HuH-7 (cell line): ENCODE results near the gene PPTC7.
"Not testable (repeated sequence)": the region's sequence is repeated elsewhere in the genome, so short reads cannot be mapped to it uniquely, and the experiment has no call there.

Source experiments
- DNase-seq: peaks from one replicate; pipeline ENCODE4 v3.0.0; 2011; ENCODE audit warnings: low spot score

Gene PPTC7

GRCh38 chr12:110583137-110584059 is at the start of gene PPTC7:
Gene PPTC7 (minus strand): TSS chr12:110583318. CDS start chr12:110583031, 287 bp downstream.
- DNase-seq, result peak; percentile 86

- no peak for DNase-seq
Observed at GRCh38 chr12:110627500-110628195, 44.5 kb upstream of the PPTC7 start.

- DNase-seq, result peak; percentile 24
Observed at GRCh38 chr12:110622582-110622981, 39.5 kb upstream of the PPTC7 start.

GRCh38 chr12:110619534-110619953 is 36.4 kb upstream of the PPTC7 start:
- no peak for DNase-seq

- DNase-seq, result no peak
Observed at GRCh38 chr12:110616471-110617115, 33.5 kb upstream of the PPTC7 start.

GRCh38 chr12:110615171-110615570 is 32.1 kb upstream of the PPTC7 start:
- no peak for DNase-seq

- DNase-seq, result peak; percentile 97
Observed at GRCh38 chr12:110613771-110614684, 30.9 kb upstream of the PPTC7 start, which contains the start of gene TCTN1. Gene TCTN1 (plus strand): TSS chr12:110614129. CDS start chr12:110614183, 54 bp downstream.

- DNase-seq, result no peak
Observed at GRCh38 chr12:110613071-110613770, 30.1 kb upstream of the PPTC7 start.

GRCh38 chr12:110606253-110606611 is 23.1 kb upstream of the PPTC7 start:
- no peak for DNase-seq

- DNase-seq, result peak; percentile 62
Observed at GRCh38 chr12:110602085-110602814, 19.1 kb upstream of the PPTC7 start.

GRCh38 chr12:110600254-110600653 is 17.1 kb upstream of the PPTC7 start:
- DNase-seq, result no peak

- no peak for DNase-seq
Observed at GRCh38 chr12:110599334-110599733, 16.2 kb upstream of the PPTC7 start.

GRCh38 chr12:110597885-110598284 is 14.8 kb upstream of the PPTC7 start:
- no peak for DNase-seq

- not testable (repeated sequence) for DNase-seq
Observed at GRCh38 chr12:110592919-110593318, 9.8 kb upstream of the PPTC7 start.

GRCh38 chr12:110592078-110592477 is 9.0 kb upstream of the PPTC7 start:
- no peak for DNase-seq

- peak; percentile 49 for DNase-seq
Observed at GRCh38 chr12:110591451-110592051, 8.4 kb upstream of the PPTC7 start.

- no peak for DNase-seq
Observed at GRCh38 chr12:110590806-110591326, 7.7 kb upstream of the PPTC7 start.

GRCh38 chr12:110590059-110590458 is 6.9 kb upstream of the PPTC7 start:
- no peak for DNase-seq

- not testable (repeated sequence) for DNase-seq
Observed at GRCh38 chr12:110587102-110587501, 4.0 kb upstream of the PPTC7 start.
